COR-L47 (cell line): ENCODE results near the gene ZBTB21.
A peak's percentile ranks its signal among the peaks of the same experiment; 100 is the strongest.

Experiments used
- DNase-seq: peaks from one replicate; lab custom pipeline; 2025; lab: John Stamatoyannopoulos, UW

ZBTB21 gene

DNA sequence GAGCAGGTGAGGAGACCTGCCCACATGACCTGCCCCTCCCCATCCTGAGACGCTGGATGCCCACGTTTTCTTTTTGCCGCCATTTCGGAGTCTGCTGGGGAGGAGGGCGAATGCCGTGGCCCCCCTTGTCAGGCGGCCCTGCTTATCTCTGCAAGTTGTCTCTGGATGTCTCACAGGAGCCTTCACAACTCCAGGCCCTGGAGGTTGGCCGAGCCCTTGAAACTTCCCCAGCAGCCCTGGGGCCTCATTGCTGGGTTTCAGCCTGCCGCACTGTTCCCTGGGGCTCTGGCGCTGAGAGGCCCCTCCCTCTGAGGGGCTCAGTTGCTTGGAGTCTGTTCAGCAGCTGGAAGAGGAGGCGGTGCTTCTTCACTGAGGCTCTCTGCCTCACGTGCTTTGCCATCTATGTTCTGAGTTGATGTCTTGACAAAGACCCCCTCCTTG is 29.8 kb upstream of the ZBTB21 start:
- no peak for DNase-seq

DNA sequence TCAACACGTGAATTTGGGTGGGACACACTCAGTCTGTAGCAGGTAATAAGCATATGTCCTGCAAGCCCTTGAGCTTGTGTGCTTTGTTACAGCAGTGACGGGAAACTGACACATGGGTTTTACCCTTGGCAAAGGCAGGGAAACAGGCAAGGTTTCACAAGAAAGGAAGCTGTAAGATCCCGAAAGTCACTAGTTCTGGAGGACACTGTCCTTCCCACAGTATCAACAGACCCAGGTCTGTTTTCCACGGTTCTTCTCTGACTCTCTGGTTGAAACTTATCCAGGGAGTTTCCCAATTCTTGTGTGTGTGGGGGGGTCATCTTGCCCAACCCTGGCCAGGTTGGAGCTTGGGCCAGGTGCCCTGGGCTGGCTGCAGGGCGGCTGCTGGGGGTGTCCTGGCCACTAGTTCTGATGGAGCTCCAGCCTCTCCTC is 29.3 kb upstream of the ZBTB21 start:
- no peak for DNase-seq

GRCh38 chr21:42038826-42039425 is 28.8 kb upstream of the ZBTB21 start:
- no peak for DNase-seq

- no peak for DNase-seq
Measured at GRCh38 chr21:42038393-42038792, 28.2 kb upstream of the ZBTB21 start.

DNA sequence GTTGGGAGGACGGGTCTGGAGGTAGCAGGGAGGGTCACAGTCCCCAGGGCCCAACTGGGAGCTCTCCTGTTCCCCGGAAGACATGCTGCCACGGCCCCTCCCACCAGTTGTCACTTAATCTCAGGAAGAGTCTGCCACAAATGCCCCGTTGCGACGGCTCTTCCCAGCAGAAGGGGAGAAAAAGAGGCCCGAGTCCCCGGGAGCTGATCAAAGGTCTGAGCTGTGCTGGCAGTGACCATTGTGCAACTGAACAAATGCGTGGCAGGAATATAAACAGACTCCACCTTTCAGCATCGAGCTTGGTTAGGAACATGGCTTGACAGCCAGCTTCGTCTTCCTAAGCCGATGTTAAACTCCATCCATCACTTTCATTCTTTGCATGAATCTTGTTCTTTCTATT is 27.8 kb upstream of the ZBTB21 start:
- DNase-seq: no peak

GRCh38 chr21:42037516-42037915 is 27.4 kb upstream of the ZBTB21 start:
- DNase-seq: no peak

DNA sequence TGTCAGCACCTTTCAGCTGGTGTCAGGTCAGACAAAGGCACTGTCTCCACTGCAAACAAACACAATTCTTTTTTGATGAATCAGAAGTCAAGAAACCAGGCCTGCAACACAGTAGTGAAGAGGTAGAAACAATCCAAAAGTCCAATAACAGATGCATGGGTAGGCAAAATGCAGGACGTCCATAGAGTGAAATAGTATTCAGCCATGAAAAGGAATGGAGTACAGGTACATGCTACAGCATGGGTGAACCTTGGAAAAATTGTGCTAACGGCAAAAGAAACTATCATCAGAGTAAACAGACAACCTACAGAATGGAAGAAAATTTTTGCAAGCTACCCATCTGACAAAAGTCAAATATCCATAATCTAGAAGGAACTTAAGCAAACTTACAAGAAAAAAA is 26.2 kb upstream of the ZBTB21 start:
- no peak for DNase-seq

DNA sequence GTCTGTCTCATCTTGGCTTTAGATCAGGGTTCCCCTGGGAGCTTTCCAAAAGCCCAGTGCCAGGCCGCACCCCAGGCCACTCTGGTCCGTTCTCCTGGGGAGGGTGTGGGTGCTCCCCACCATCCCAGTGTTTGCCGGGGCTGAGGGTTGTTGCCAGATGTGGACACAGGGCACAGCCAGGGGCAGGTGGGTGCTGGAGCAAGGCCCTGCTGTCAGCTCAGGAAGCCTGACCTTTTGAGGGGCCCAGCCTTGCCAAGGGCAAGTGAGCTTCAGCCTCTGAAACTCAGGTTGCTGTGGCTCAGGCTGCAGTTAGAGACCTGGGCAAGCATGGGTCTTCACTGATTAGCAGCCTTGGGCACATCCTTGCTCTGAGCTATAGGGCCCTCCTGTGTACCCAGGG is 22.8 kb upstream of the ZBTB21 start:
- DNase-seq: no peak

DNA sequence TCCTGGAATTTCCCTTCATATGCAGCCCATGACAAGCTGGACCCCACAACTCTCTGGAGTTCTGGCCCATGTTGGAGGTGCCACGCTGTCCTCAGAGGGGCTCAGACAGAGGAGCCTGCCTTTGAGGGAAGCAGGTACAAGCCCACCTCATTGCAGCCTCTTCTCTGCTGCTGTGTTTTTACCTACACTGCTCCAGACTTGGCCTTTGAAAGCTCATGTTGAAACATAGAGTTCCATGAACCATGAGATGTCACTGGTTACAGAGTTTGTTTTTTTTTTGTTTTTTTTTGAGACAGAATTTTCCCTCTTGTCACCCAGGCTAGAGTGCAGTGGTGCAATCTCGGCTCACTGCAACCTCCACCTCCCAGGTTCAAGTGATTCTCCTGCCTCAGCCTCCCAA is 22.1 kb upstream of the ZBTB21 start:
- no peak for DNase-seq

DNA sequence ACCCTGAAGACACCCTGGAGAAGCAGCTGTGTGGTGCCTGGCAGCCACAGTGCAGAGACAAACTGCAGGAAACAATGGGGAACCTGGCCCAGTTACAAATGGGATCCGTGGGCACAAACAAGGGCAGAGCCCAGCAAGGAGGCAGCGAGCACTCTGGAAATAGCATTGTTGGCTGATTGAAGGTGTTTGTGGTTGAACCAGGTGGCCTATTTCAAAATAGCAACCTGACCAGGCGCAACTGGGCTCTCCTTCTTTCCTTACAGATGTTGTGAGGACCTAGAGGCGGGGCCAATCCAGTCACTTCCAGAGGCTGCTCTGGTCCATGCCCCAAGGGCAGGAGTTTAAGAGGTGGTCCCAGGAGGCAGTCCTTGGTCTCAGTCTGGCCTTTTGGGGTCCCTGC is 21.7 kb upstream of the ZBTB21 start:
- peak; percentile 63 for DNase-seq

DNA sequence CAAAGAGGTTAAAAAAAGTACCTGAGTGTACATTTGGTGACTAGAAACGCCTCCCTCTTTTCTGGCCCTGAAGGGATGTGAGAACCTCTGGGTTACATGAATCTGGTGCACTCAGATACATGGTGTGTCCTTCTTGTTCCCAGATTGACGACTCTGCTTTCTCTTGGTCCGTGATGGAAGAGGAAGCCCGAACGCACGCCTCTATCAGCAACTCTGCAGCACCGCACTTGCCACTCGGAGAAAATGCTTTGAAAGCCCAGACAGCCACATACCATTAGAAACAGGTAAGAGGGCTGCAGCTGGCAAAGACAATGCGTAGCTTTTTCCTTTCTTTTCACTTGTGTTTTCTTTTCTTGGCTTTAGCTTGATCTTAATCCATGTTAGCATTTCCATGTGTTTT is 21.1 kb upstream of the ZBTB21 start:
- no peak for DNase-seq

- DNase-seq: no peak
Measured at GRCh38 chr21:42030311-42030710, 20.2 kb upstream of the ZBTB21 start.

- DNase-seq: no peak
Measured at GRCh38 chr21:42028766-42029425, 18.7 kb upstream of the ZBTB21 start.

DNA sequence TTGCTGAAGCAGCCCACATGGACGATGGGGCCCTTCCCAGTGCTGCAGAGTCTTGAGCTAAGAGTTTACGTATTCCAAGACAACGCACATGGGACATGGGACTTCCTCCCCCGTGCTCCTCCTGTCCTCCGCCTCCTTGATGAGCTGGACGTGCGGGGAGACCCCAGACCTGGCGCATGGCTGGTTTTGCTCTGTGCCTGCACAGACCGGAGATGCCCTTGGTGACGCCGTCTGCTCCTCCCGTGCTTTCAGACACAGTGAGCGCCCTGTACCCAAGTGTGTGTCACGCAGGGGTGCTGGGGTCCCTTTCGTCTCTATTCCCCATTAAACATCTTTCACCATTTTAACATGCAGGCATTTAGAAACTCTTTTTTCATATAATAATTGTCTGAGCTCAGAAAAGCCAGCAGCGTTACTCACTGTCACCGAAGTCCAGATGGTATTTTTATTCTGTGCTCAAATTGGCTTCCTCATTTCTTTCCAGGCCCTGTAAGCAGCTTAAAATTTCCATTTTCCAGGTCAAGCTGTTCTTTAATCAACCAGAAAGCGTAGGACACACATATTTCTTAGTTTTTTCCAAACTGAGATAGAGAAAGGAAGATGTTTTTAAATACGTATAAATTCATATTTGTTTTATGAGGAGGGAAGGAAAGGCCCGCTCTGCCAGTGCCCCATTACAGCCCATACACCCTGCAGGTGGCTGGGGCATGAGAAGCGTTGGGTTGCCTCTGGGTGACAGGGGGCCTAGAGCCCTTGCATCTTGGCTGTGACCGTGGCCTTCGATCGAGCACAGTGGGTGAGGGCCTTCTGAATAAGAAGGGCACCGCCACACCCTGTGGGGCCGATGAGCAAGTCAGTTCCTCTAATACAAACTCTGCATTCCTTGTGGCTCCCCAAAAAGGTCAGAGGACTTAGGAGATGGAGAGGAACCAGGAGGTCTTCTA is 17.9 kb upstream of the ZBTB21 start:
- no peak for DNase-seq

DNA sequence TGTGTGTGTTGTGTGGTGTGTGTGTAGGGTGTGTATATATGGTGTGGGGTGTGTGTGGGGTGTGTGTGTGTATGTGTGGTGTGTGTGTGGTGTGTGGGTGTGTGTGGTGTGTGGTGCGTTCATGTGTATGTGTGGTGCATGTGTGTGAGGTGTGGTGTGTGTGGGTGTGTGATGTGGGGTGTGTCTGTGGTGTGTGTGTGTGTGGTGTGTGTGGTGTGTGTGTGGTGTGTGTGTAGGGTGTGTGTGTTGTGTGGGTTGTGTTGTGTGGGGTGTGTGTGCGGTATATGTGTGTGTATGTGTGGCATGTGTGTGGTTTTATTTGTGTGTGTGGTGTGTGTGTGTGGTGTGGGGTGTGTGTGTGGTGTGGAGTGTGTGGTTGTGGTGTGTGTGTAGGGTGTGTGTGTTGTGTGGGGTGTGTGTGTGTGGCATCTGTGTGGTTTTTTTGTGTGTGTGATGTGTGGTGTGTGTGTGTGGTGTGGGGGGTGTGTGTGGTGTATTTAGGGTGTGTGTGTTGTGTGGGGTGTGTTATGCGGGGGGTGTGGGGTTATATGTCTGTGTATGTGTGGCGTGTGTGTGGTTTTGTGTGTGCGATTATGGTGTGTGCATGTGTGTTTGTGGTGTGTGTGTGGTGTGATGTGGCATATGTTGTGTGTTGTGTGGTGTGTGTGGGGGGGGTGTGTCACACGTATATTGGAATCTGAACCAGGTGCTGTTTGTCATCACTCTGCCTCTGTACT is 17.1 kb upstream of the ZBTB21 start:
- DNase-seq: no peak

GRCh38 chr21:42026082-42026435 is 15.9 kb upstream of the ZBTB21 start:
- no peak for DNase-seq

DNA sequence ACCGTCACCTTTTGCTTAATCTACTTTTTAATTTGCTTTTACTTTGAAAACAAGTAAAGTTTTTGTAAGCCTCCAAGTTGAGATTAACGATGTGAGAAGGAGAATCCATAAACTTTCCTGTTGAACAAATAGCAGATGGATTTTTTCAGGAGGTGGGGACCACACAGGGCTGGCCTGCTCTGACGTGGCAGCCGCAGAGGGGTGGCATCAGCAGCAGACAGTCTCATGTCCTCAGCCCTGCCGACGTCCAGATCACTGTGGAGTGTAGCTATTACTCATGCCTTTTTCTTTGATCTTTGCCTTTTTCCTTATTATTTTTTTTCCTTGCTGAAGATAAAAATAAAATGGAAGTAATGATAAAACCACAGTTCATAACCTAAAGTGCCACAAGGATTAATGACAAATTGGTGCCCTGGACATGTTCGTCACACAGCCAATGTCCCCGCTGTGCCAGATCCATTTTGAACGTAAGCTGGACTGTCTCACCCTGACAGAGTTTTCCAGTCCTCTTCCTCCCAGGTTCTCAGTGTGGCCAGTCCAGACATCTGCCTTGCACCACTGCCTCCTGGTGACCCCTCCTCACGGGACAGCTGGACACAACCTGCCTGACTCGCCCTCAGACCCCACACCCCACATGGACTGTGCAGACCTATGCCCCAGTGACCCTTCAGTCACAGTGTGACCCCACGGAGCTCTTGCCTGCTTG is 15.4 kb upstream of the ZBTB21 start:
- no peak for DNase-seq

- DNase-seq: no peak
Measured at GRCh38 chr21:42022906-42023305, 12.7 kb upstream of the ZBTB21 start.

- no peak for DNase-seq
Measured at GRCh38 chr21:42022091-42022430, 11.9 kb upstream of the ZBTB21 start.

DNA sequence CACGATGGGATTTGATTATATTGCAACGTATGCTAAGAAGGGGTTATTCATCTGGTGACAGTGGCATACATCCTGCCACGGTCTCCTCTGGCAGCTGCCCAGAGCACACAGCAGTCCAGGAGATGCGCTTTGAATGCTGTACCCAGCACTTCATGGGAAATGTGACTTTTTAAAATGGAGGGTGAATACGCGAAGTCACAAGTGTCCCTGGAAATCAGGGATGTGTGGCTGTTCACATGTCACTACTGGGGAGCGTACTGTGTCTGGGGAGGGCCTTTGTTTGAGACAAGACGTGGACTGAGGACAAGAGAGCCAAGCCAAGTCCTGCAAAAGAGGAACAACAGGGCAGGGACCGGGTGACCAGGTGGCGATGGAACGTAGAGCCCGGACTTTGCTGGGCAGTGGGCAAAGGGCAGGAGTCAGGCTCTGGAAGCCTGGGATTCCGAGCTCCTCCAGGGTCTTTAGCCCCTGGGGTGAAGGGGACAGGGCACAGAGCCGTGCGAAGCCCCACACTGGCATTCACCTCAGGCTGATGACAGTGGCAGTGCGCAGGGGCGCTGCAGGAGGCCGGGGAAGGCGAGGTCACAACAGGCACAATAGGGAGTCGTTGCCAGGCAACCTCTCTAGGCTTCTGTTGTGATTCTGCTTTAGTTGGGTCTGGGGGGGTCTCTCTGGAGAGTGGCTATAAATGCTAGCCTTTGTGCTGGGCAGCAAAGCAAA is 11.4 kb upstream of the ZBTB21 start:
- DNase-seq: peak; percentile 93

DNA sequence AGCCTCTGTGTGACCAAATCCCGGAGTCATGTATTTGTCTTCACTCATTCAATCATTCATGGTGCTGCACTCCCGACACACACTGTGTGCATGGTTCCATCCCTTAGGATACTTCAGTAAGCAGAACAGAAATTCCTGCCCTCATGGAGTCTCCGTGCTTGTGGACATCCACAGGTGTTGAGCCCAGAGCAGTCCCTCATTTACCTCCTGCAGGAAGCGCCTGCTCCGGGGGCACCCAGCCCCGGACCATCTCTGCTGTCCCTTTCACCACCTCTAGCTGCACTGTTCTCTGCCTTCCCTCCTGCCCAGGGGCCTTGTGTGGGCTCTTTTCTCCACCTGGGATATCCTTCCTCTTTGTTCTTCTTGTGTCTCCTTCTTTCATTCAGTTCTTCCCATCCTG is 9.5 kb upstream of the ZBTB21 start:
- no peak for DNase-seq
